H1 (cell line): ENCODE measurements around the gene HRNR. TPM values are rescaled to one million over a fixed set of nuclear protein-coding genes. Genes with fewer than 3 reads are reported as not detected.

Source experiments
- CTCF ChIA-PET: fragments of 300-600 bp; sonication (Branson Sonifier 250); formaldehyde crosslinking; loops from one replicate; lab custom pipeline; 2021; ENCODE audit not compliant: partially characterized antibody; lab: Charles Lee
- POLR2A ChIA-PET: fragments of 300-600 bp; sonication (Branson Sonifier 250); formaldehyde crosslinking; loops from one replicate; lab custom pipeline; 2021; ENCODE audit warnings: inconsistent platforms; ENCODE audit not compliant: partially characterized antibody; lab: Charles Lee
- DNase-seq, 2 experiments: peaks; one replicate each; pipeline versions ENCODE4 v3.0.0 to v3.0.0-alpha.2; 2010 to 2022; ENCODE audit warnings: low spot score in 2 of 2, low read depth in 1 of 2, mixed read lengths in 1 of 2
- FAIRE-seq: peaks from 2 replicates; lab custom pipeline; 2011; peaks lifted over from hg19 to GRCh38; lab: Jason Lieb, UNC
- H2AFZ ChIP-seq: 2 replicates; pipeline ENCODE4 v1.8.1; 2012; ENCODE audit warnings: low read length, inconsistent platforms
- H2AK5ac ChIP-seq: 2 replicates; pipeline ENCODE4 v1.6.1; 2013; ENCODE audit warnings: low read depth, low read length
- H2BK120ac ChIP-seq: replicated peaks from 2 replicates; pipeline ENCODE3; 2013; ENCODE audit warnings: low read depth, low read length, inconsistent platforms
- H2BK12ac ChIP-seq: 2 replicates; pipeline ENCODE4 v1.6.1; 2013; ENCODE audit warnings: low read depth, low read length
- H2BK15ac ChIP-seq: 2 replicates; pipeline ENCODE4 v1.6.1; 2013; ENCODE audit warnings: low read length
- H2BK20ac ChIP-seq: 2 replicates; pipeline ENCODE4 v1.6.1; 2013; ENCODE audit warnings: low read length
- H2BK5ac ChIP-seq: 2 replicates; pipeline ENCODE4 v1.6.1; 2013; ENCODE audit warnings: low read depth, low read length
- H3K14ac ChIP-seq: 2 replicates; pipeline ENCODE4 v1.6.1; 2013; ENCODE audit warnings: inconsistent platforms; ENCODE audit not compliant: insufficient read length
- H3K18ac ChIP-seq: 2 replicates; pipeline ENCODE4 v1.6.1; 2013; ENCODE audit warnings: low read length; ENCODE audit errors: extremely low read depth
- H3K23ac ChIP-seq: 2 replicates; pipeline ENCODE4 v1.6.1; 2013; ENCODE audit warnings: inconsistent platforms; ENCODE audit not compliant: insufficient read length
- H3K23me2 ChIP-seq: 2 replicates; pipeline ENCODE4 v1.6.1; 2013; ENCODE audit warnings: low read depth, low read length
- H3K27ac ChIP-seq: 2 replicates; pipeline ENCODE4 v1.6.1; 2011; ENCODE audit warnings: low read depth, low read length, inconsistent platforms
- H3K27me3 ChIP-seq, 4 experiments: replicated peaks in 1 of 4; 1 replicate in 1 of 4; 2 replicates in 3 of 4; pipeline versions ENCODE4 v1.6.1 to v1.8.1; 2011 to 2013; ENCODE audit warnings: low read length in 3 of 4, mild to moderate bottlenecking in 3 of 4, inconsistent platforms in 2 of 4, mixed read lengths in 2 of 4, moderate library complexity in 1 of 4; ENCODE audit not compliant: control insufficient read depth in 3 of 4, insufficient read depth in 3 of 4; ENCODE audit errors: extremely low read depth in 1 of 4
- H3K36me3 ChIP-seq, 4 experiments: 2 replicates each; pipeline versions ENCODE4 v1.6.1 to v1.8.1; 2011 to 2013; ENCODE audit warnings: mild to moderate bottlenecking in 4 of 4, low read length in 3 of 4, moderate library complexity in 2 of 4, control low read depth in 1 of 4, inconsistent platforms in 1 of 4; ENCODE audit not compliant: insufficient read depth in 4 of 4, control insufficient read depth in 2 of 4
- H3K4ac ChIP-seq: replicated peaks from 2 replicates; pipeline ENCODE3; 2013; ENCODE audit warnings: low read length, low read depth, mixed read lengths, inconsistent platforms; ENCODE audit not compliant: insufficient read length
- H3K4me1 ChIP-seq, 4 experiments: replicated peaks in 1 of 4; 1 replicate in 1 of 4; 2 replicates in 3 of 4; pipeline versions ENCODE4 v1.6.1 to v1.8.1; 2011 to 2013; ENCODE audit warnings: low read length in 3 of 4, inconsistent platforms in 2 of 4, mixed read lengths in 1 of 4; ENCODE audit not compliant: insufficient read depth in 4 of 4, control insufficient read depth in 3 of 4
- H3K4me2 ChIP-seq, 2 experiments: 2 replicates each; pipeline versions ENCODE4 v1.6.1 to v1.8.1; 2011 to 2013; ENCODE audit warnings: low read depth in 2 of 2, low read length in 2 of 2, control low read depth in 1 of 2, inconsistent platforms in 1 of 2, mild to moderate bottlenecking in 1 of 2; ENCODE audit not compliant: insufficient read depth in 1 of 2
- H3K4me3 ChIP-seq, 4 experiments: fragments of 200-600, 300-600 bp in 1 of 4; sonication (generic), shearing (Covaris generic), sonication (Bioruptor Twin) in 1 of 4; 2 replicates each; pipeline versions ENCODE4 v1.5.1 to v1.8.1; 2011 to 2016; ENCODE audit warnings: low read length in 4 of 4, low read depth in 3 of 4, control low read depth in 2 of 4, inconsistent platforms in 2 of 4, mild to moderate bottlenecking in 2 of 4, mixed read lengths in 1 of 4, moderate library complexity in 1 of 4; ENCODE audit not compliant: insufficient read depth in 2 of 4; ENCODE audit errors: extremely low read depth in 1 of 4
- H3K56ac ChIP-seq: replicated peaks from 2 replicates; pipeline ENCODE3; 2013; ENCODE audit warnings: low read depth, mild to moderate bottlenecking, mixed read lengths, low read length, inconsistent platforms; ENCODE audit not compliant: insufficient read length
- H3K79me1 ChIP-seq: 2 replicates; pipeline ENCODE4 v1.6.1; 2013; ENCODE audit warnings: low read depth, low read length, control low read depth
- H3K79me2 ChIP-seq, 2 experiments: 2 replicates each; pipeline versions ENCODE4 v1.6.1 to v1.8.1; 2012 to 2013; ENCODE audit warnings: low read length in 2 of 2, mild to moderate bottlenecking in 2 of 2, inconsistent platforms in 1 of 2; ENCODE audit not compliant: insufficient read depth in 2 of 2, control insufficient read depth in 1 of 2
- H3K9ac ChIP-seq, 4 experiments: replicated peaks in 1 of 4; 1 replicate in 1 of 4; 2 replicates in 3 of 4; pipeline versions ENCODE4 v1.6.1 to v1.8.1; 2011 to 2013; ENCODE audit warnings: low read depth in 3 of 4, low read length in 3 of 4, control low read depth in 2 of 4, mild to moderate bottlenecking in 2 of 4, moderate library complexity in 2 of 4, inconsistent platforms in 1 of 4; ENCODE audit errors: extremely low read depth in 1 of 4
- H3K9me3 ChIP-seq, 2 experiments: 2 replicates each; pipeline versions ENCODE4 v1.6.1 to v1.8.1; 2012 to 2013; ENCODE audit warnings: mild to moderate bottlenecking in 2 of 2, moderate library complexity in 2 of 2, control low read depth in 1 of 2, inconsistent platforms in 1 of 2, low read depth in 1 of 2, low read length in 1 of 2, mixed read lengths in 1 of 2; ENCODE audit not compliant: insufficient read depth in 2 of 2
- H4K20me1 ChIP-seq, 2 experiments: replicated peaks in 1 of 2; 2 replicates each; pipeline versions ENCODE3 to v1.8.1; 2011 to 2013; ENCODE audit warnings: inconsistent platforms in 2 of 2, low read length in 2 of 2, mild to moderate bottlenecking in 1 of 2; ENCODE audit not compliant: insufficient read depth in 2 of 2, control insufficient read depth in 1 of 2
- H4K5ac ChIP-seq: 2 replicates; pipeline ENCODE4 v1.6.1; 2013; ENCODE audit warnings: low read length, low read depth, mixed read lengths, inconsistent platforms; ENCODE audit not compliant: insufficient read length
- H4K8ac ChIP-seq: 2 replicates; pipeline ENCODE4 v1.8.0; 2013; ENCODE audit warnings: mild to moderate bottlenecking, moderate library complexity, low read length, inconsistent platforms; ENCODE audit not compliant: insufficient read depth; ENCODE audit errors: extremely low read depth
- H4K91ac ChIP-seq: replicated peaks from 2 replicates; pipeline ENCODE3; 2013; ENCODE audit warnings: low read length, mixed read lengths, inconsistent platforms; ENCODE audit not compliant: insufficient read length
- CTCF ChIP-seq, 3 experiments: IDR thresholded peaks; 1 replicate in 2 of 3; 2 replicates in 1 of 3; pipeline versions ENCODE4 v1.5.1 to v1.6.1; 2011; ENCODE audit warnings: low read length in 3 of 3, mild to moderate bottlenecking in 3 of 3, inconsistent platforms in 2 of 3, low read depth in 1 of 3, moderate library complexity in 1 of 3; ENCODE audit not compliant: insufficient read depth in 1 of 3; ENCODE audit errors: control extremely low read depth in 1 of 3
- EP300 ChIP-seq, 2 experiments: IDR thresholded peaks; 1 replicate in 1 of 2; 2 replicates in 1 of 2; pipeline ENCODE4 v1.6.1; 2011 to 2012; ENCODE audit warnings: low read depth in 2 of 2, low read length in 2 of 2, mild to moderate bottlenecking in 2 of 2, borderline replicate concordance in 1 of 2, inconsistent platforms in 1 of 2, moderate library complexity in 1 of 2
- FOSL1 ChIP-seq: IDR thresholded peaks from 2 replicates; pipeline ENCODE4 v1.6.1; 2011; ENCODE audit warnings: mild to moderate bottlenecking, low read depth, low read length, moderate library complexity; ENCODE audit not compliant: insufficient read depth
- MAFK ChIP-seq: IDR thresholded peaks from 2 replicates; pipeline ENCODE4 v1.6.1; 2012; ENCODE audit warnings: low read depth, mild to moderate bottlenecking, improper control_type of control experiment, low read length
- MAX ChIP-seq: IDR thresholded peaks from 2 replicates; pipeline ENCODE4 v1.6.1; 2012; ENCODE audit warnings: inconsistent platforms
- RAD21 ChIP-seq, 2 experiments: IDR thresholded peaks in 1 of 2; conservative IDR thresholded peaks in 1 of 2; 2 replicates each; pipeline ENCODE4 v1.6.1; 2011; ENCODE audit warnings: low read depth in 2 of 2, low read length in 2 of 2, improper control_type of control experiment in 1 of 2, inconsistent platforms in 1 of 2, mild to moderate bottlenecking in 1 of 2, moderate library complexity in 1 of 2
- RBBP5 ChIP-seq: IDR thresholded peaks from 2 replicates; pipeline ENCODE4 v1.7.1; 2012; ENCODE audit warnings: low read depth, mild to moderate bottlenecking, inconsistent platforms, low read length, moderate library complexity, borderline replicate concordance
- RFX5 ChIP-seq: IDR thresholded peaks from 2 replicates; pipeline ENCODE4 v1.6.1; 2011; ENCODE audit warnings: low read depth, low read length, improper control_type of control experiment, borderline replicate concordance
- SIN3A ChIP-seq, 2 experiments: IDR thresholded peaks in 1 of 2; conservative IDR thresholded peaks in 1 of 2; 2 replicates each; pipeline ENCODE4 v1.6.1; 2011 to 2012; ENCODE audit warnings: low read length in 2 of 2, improper control_type of control experiment in 1 of 2, low read depth in 1 of 2, mild to moderate bottlenecking in 1 of 2
- WGBS, 2 experiments: shearing (Covaris generic) in 1 of 2; methylation state at CpG; one replicate each; pipeline versions ENCODE4 v1.1.6 to v1.1.7; 2013 to 2015; ENCODE audit warnings: low lambda C conversion rate in 2 of 2, mixed read lengths in 2 of 2, inconsistent platforms in 1 of 2, low coverage in 1 of 2, missing lambda C conversion rate in 1 of 2; ENCODE audit not compliant: insufficient replicate concordance in 2 of 2, insufficient coverage in 1 of 2, insufficient read length in 1 of 2; ENCODE audit errors: extremely low coverage in 1 of 2, missing lambda C conversion rate in 1 of 2; 5-methylcytosine and 5-hydroxymethylcytosine counted together
- polyA plus RNA-seq, 7 experiments: library from polyadenylated mRNA; depleted of rRNA in 3 of 7; stranded (reverse) in 5 of 7; unstranded in 2 of 7; fragments of >200 nt in 5 of 7; fragments of 200-250 nt in 2 of 7; gene quantifications; 1 replicate in 5 of 7; 2 replicates in 1 of 7; 4 replicates in 1 of 7; pipeline versions ENCODE4 v1.2.1 to v1.2.3, GENCODE V29; 2011 to 2013; ENCODE audit warnings: missing spikeins in 2 of 7, mixed read lengths in 2 of 7
- total RNA-seq: library from RNA; stranded (reverse); fragmentation: NEBNext Ultra II Directional; extraction: Animal tissue kit (Norgen Biotek cat#: 25700); gene quantifications from 2 replicates; pipeline ENCODE4 v1.2.1, GENCODE V29; 2021

Gene HRNR
- total and polyA plus RNA-seq, 2 of the 8 experiments (the other 6 are each of a cell fraction or from before 2014, with no cell fraction given) = not detected

- ChIA-PET POLR2A (no interaction called here), CTCF (interaction anchor here (1.2 kb wide), 1 partner anchor 129 kb away, joined by 3 read pairs; no protein-coding TSS in a partner anchor)
- H3K14ac ChIP-seq = no peak overlapping the region
- no peaks in the 10 kb centered on the region for H3K36me3 ChIP-seq
- H2AFZ ChIP-seq = no peak overlapping the region
- no peak overlapping the region for H3K4me2 ChIP-seq
- no peaks in the 10 kb centered on the region for H3K79me1 ChIP-seq
- H2BK5ac ChIP-seq = no peak overlapping the region
- H3K4ac ChIP-seq = no peak overlapping the region
- no peak overlapping the region for H4K5ac ChIP-seq
- no peak overlapping the region for H3K23ac ChIP-seq
- H3K9me3 ChIP-seq = peaks cover 19 to 43% of the 10 kb centered on the region in 2 experiments; a peak in 3 of 4 replicates
- H3K27me3 ChIP-seq = 0 out of 7 replicates have a peak, but pooled peaks cover 0 to 2% (median 0%) of the 10 kb centered on the region in 4 experiments
- H3K27ac ChIP-seq = no peak overlapping the region
- no peaks in the 10 kb centered on the region for H3K4me1 ChIP-seq
- DNase-seq (no peak), FAIRE-seq (no peak)
- H2BK15ac ChIP-seq = no peak overlapping the region
- no peaks in the 10 kb centered on the region for H3K79me2 ChIP-seq
- no peak overlapping the region for H3K56ac ChIP-seq
- WGBS, 2 experiments = 76% methylated on average over 2 of the region's 2 CpGs; no CpG with 5 or more reads in 1 of the 2 experiments
- H3K18ac ChIP-seq = no peak overlapping the region
- H4K91ac ChIP-seq = no peak overlapping the region
- H3K9ac ChIP-seq = no peak overlapping the region
- no peak overlapping the region for H4K8ac ChIP-seq
- H3K4me3 ChIP-seq = no peak overlapping the region
- H2BK120ac ChIP-seq = no peak overlapping the region
- H2AK5ac ChIP-seq = no peak overlapping the region
- H3K23me2 ChIP-seq = no peaks in the 10 kb centered on the region
- H2BK12ac ChIP-seq = no peak overlapping the region
- H2BK20ac ChIP-seq = no peak overlapping the region
- no peaks in the 10 kb centered on the region for H4K20me1 ChIP-seq
- TF ChIP-seq FOSL1 (no peak), RBBP5 (no peak), RAD21 (IDR thresholded peaks at IDR 0.05 in 1 of 2, conservative IDR thresholded peaks at IDR 0.05 in 1 of 2; ENCODE audit: low read depth in 2 of 2, low read length in 2 of 2) (peak; percentile 49 to 62), EP300 (IDR thresholded peaks at IDR 0.05; ENCODE audit: borderline replicate concordance in 1 of 2, low read depth in 2 of 2, low read length in 2 of 2) (no peak), SIN3A (conservative IDR thresholded peaks at IDR 0.05 in 1 of 2, IDR thresholded peaks at IDR 0.05 in 1 of 2; ENCODE audit: low read depth in 1 of 2, low read length in 2 of 2) (no peak), RFX5 (no peak), MAFK (no peak), CTCF (IDR thresholded peaks at IDR 0.05; ENCODE audit: control extremely low read depth in 1 of 3, insufficient read depth in 1 of 3, low read depth in 1 of 3, low read length in 3 of 3) (peak in 1 of 3 experiments; percentile 35; a peak in 1 of 4 replicates), MAX (no peak)
Measured at GRCh38 chr1:152182431-152182830, 41.6 kb downstream of the HRNR start.
